Astrocyte (in vitro differentiated cells and primary cell): ENCODE measurements around the gene PLGLB2. TPM values are rescaled to one million over a fixed set of nuclear protein-coding genes. Genes with fewer than 3 reads are reported as not detected.

Experiments used
- total RNA-seq: library from RNA; stranded (reverse); gene quantifications from 2 replicates; pipeline ENCODE4 v1.2.1, GENCODE V29; 2021

PLGLB2 gene
- total RNA-seq, 1 donor from 2014 or later = 3.7 TPM

Other genes starting within 250 kb of the PLGLB2 start
- gene RGPD2, start 77.7 kb downstream of the PLGLB2 start, total RNA-seq = 7.4 and 7.5 TPM in 2 replicates